Trophoblast cell (in vitro differentiated cells and primary cell): ENCODE measurements around the gene SLC22A5. TPM values are rescaled to one million over a fixed set of nuclear protein-coding genes. Genes with fewer than 3 reads are reported as not detected.

ENCODE experiments used
- DNase-seq, 2 donors: peaks; one replicate each; pipeline ENCODE4 v3.0.0-alpha.2; 2016
- H2AFZ ChIP-seq: 2 replicates; pipeline ENCODE4 v1.6.1; 2013; ENCODE audit warnings: low read length, moderate library complexity, mild to moderate bottlenecking; ENCODE audit not compliant: insufficient read depth, poor library complexity
- H2AK5ac ChIP-seq: 2 replicates; pipeline ENCODE4 v1.6.1; 2013; ENCODE audit warnings: mild to moderate bottlenecking, low read length
- H2BK120ac ChIP-seq: 2 replicates; pipeline ENCODE4 v1.6.1; 2013; ENCODE audit warnings: low read length, mild to moderate bottlenecking, moderate library complexity; ENCODE audit not compliant: insufficient read depth, poor library complexity
- H2BK12ac ChIP-seq: 2 replicates; pipeline ENCODE4 v1.6.1; 2013; ENCODE audit warnings: mild to moderate bottlenecking, low read length, moderate library complexity
- H2BK5ac ChIP-seq: 2 replicates; pipeline ENCODE4 v1.6.1; 2013; ENCODE audit warnings: low read length, low read depth, moderate library complexity, mild to moderate bottlenecking; ENCODE audit not compliant: poor library complexity
- H3K14ac ChIP-seq: 2 replicates; pipeline ENCODE4 v1.6.1; 2013; ENCODE audit warnings: mild to moderate bottlenecking, low read length
- H3K18ac ChIP-seq: 2 replicates; pipeline ENCODE4 v1.6.1; 2013; ENCODE audit warnings: mild to moderate bottlenecking, low read length
- H3K23ac ChIP-seq: 2 replicates; pipeline ENCODE4 v1.6.1; 2013; ENCODE audit warnings: low read length
- H3K27ac ChIP-seq: 2 replicates; pipeline ENCODE4 v1.5.1; 2013; ENCODE audit warnings: low read depth, mild to moderate bottlenecking, inconsistent platforms, low read length, moderate library complexity
- H3K27me3 ChIP-seq: 2 replicates; pipeline ENCODE4 v1.6.1; 2013; ENCODE audit warnings: inconsistent platforms, mild to moderate bottlenecking, low read length, moderate library complexity; ENCODE audit not compliant: insufficient read depth
- H3K36me3 ChIP-seq, 2 experiments: 1 replicate in 1 of 2; 2 replicates in 1 of 2; pipeline ENCODE4 v1.6.1; 2013; ENCODE audit warnings: low read length in 2 of 2, mild to moderate bottlenecking in 2 of 2, moderate library complexity in 1 of 2; ENCODE audit not compliant: insufficient read depth in 2 of 2, control insufficient read depth in 1 of 2
- H3K4ac ChIP-seq: 2 replicates; pipeline ENCODE4 v1.6.1; 2013; ENCODE audit warnings: low read depth, mild to moderate bottlenecking, low read length, moderate library complexity
- H3K4me1 ChIP-seq, 2 experiments: 1 replicate in 1 of 2; 2 replicates in 1 of 2; pipeline ENCODE4 v1.6.1; 2013; ENCODE audit warnings: low read length in 2 of 2, mild to moderate bottlenecking in 2 of 2, moderate library complexity in 1 of 2; ENCODE audit not compliant: insufficient read depth in 2 of 2, control insufficient read depth in 1 of 2
- H3K4me2 ChIP-seq: 2 replicates; pipeline ENCODE4 v1.6.1; 2013; ENCODE audit warnings: inconsistent platforms, mild to moderate bottlenecking, low read length, moderate library complexity
- H3K4me3 ChIP-seq: 2 replicates; pipeline ENCODE4 v1.5.1; 2013; ENCODE audit warnings: mild to moderate bottlenecking, low read depth, low read length, inconsistent platforms
- H3K79me1 ChIP-seq: one replicate; pipeline ENCODE4 v1.6.1; 2013; ENCODE audit warnings: low read length
- H3K79me2 ChIP-seq: 2 replicates; pipeline ENCODE4 v1.6.1; 2013; ENCODE audit warnings: low read length, mild to moderate bottlenecking; ENCODE audit not compliant: control insufficient read depth, insufficient read depth, poor library complexity
- H3K9ac ChIP-seq: 2 replicates; pipeline ENCODE4 v1.6.1; 2013; ENCODE audit warnings: mild to moderate bottlenecking, low read length
- H3K9me3 ChIP-seq: 2 replicates; pipeline ENCODE4 v1.6.1; 2013; ENCODE audit warnings: low read depth, mild to moderate bottlenecking, control low read depth, inconsistent platforms, low read length; ENCODE audit not compliant: insufficient read depth
- H4K12ac ChIP-seq: 2 replicates; pipeline ENCODE4 v1.6.1; 2013; ENCODE audit warnings: low read depth, mild to moderate bottlenecking, low read length, moderate library complexity
- H4K8ac ChIP-seq: 2 replicates; pipeline ENCODE4 v1.6.1; 2013; ENCODE audit warnings: low read depth, mild to moderate bottlenecking, low read length, moderate library complexity
- H4K91ac ChIP-seq: one replicate; pipeline ENCODE4 v1.6.1; 2013; ENCODE audit warnings: low read depth, mild to moderate bottlenecking, low read length, moderate library complexity
- WGBS: extraction: QIAGEN DNeasy Blood & Tissue Kit; methylation state at CpG from one replicate; pipeline ENCODE4 v1.1.7; 2013; ENCODE audit warnings: missing lambda C conversion rate; ENCODE audit not compliant: insufficient read length, insufficient coverage; ENCODE audit errors: extremely low coverage; 5-methylcytosine and 5-hydroxymethylcytosine counted together
- polyA plus RNA-seq: library from polyadenylated mRNA; stranded (reverse); fragments of 200-250 nt; gene quantifications from 2 replicates; pipeline ENCODE4 v1.2.3, GENCODE V29; 2013

SLC22A5 gene
- polyA plus RNA-seq: 6.1 and 6.6 TPM in 2 replicates

- WGBS: no CpG with 5 or more reads among the region's 83 CpGs
- H3K4ac ChIP-seq: peak within 1 kb of the TSS; percentile 82
These were observed at the start of gene SLC22A5 for GRCh38 chr5:132369474-132370180. Gene SLC22A5 (plus strand): TSS chr5:132369710. CDS start chr5:132369973, 263 bp downstream.

GRCh38 chr5:132319975-132320374, 49.5 kb upstream of the SLC22A5 start:
- peaks cover 4 to 9% of the 10 kb centered on the region in 2 experiments for H3K4me1 ChIP-seq
- H3K27me3 ChIP-seq: no peaks in the 10 kb centered on the region
- no peak overlapping the region for H4K12ac ChIP-seq
- H4K8ac ChIP-seq: no peak overlapping the region
- no CpG with 5 or more reads among the region's 1 CpG for WGBS
- H3K9ac ChIP-seq: no peak overlapping the region
- H3K4me3 ChIP-seq: no peak overlapping the region
- no peaks in the 10 kb centered on the region for H3K36me3 ChIP-seq
- H2AK5ac ChIP-seq: no peak overlapping the region
- H3K27ac ChIP-seq: no peak overlapping the region
- H3K79me1 ChIP-seq: no peaks in the 10 kb centered on the region
- H3K14ac ChIP-seq: no peak overlapping the region
- DNase-seq: no peak
- H3K18ac ChIP-seq: no peak overlapping the region
- no peak overlapping the region for H2BK12ac ChIP-seq
- H3K79me2 ChIP-seq: no peaks in the 10 kb centered on the region
- H4K91ac ChIP-seq: no peak overlapping the region
- no peak overlapping the region for H2BK5ac ChIP-seq
- H3K23ac ChIP-seq: no peak overlapping the region
- no peak overlapping the region for H2BK120ac ChIP-seq
- H3K4me2 ChIP-seq: no peak overlapping the region
- H3K4ac ChIP-seq: no peak overlapping the region
- H2AFZ ChIP-seq: no peak overlapping the region
- H3K9me3 ChIP-seq: no peaks in the 10 kb centered on the region

More at GRCh38 chr5:132369474-132370180, at the start of gene SLC22A5:
- H4K8ac ChIP-seq: peak within 1 kb of the TSS; percentile 91
- peak within 1 kb of the TSS; percentile 59 for H2AK5ac ChIP-seq
- peak within 1 kb of the TSS; percentile 81 for H4K12ac ChIP-seq
- peak within 1 kb of the TSS; percentile 95 for H3K4me2 ChIP-seq
- H3K9me3 ChIP-seq: no peaks in the 10 kb centered on the region
- no peaks in the 10 kb centered on the region for H3K36me3 ChIP-seq
- peak within 1 kb of the TSS; percentile 64 for H2BK5ac ChIP-seq
- peak within 1 kb of the TSS; percentile 90 for H3K4me3 ChIP-seq
- no peaks in the 10 kb centered on the region for H3K27me3 ChIP-seq
- H3K14ac ChIP-seq: peak within 1 kb of the TSS; percentile 86
- H3K79me1 ChIP-seq: peaks cover 10% of the 10 kb centered on the region
- H4K91ac ChIP-seq: peak within 1 kb of the TSS; percentile 72
- peaks cover 11% of the 10 kb centered on the region for H3K79me2 ChIP-seq
- H2BK12ac ChIP-seq: peak within 1 kb of the TSS; percentile 32
- H3K23ac ChIP-seq: no peak within 1 kb of the TSS
- peak; percentile 79 to 88 for DNase-seq
- H3K18ac ChIP-seq: peak within 1 kb of the TSS; percentile 83
- peaks cover 17 to 23% of the 10 kb centered on the region in 2 experiments for H3K4me1 ChIP-seq
- peak within 1 kb of the TSS; percentile 73 for H3K27ac ChIP-seq
- peak within 1 kb of the TSS; percentile 92 for H2AFZ ChIP-seq
- peak within 1 kb of the TSS; percentile 70 for H2BK120ac ChIP-seq
- H3K9ac ChIP-seq: peak within 1 kb of the TSS; percentile 81

GRCh38 chr5:132321109-132321721, 48.3 kb upstream of the SLC22A5 start:
- no peak overlapping the region for H4K91ac ChIP-seq
- no peak overlapping the region for H2AFZ ChIP-seq
- no peak overlapping the region for H3K27ac ChIP-seq
- no peak overlapping the region for H2AK5ac ChIP-seq
- no peak overlapping the region for H4K12ac ChIP-seq
- H3K9me3 ChIP-seq: no peaks in the 10 kb centered on the region
- H3K27me3 ChIP-seq: no peaks in the 10 kb centered on the region
- no peaks in the 10 kb centered on the region for H3K79me2 ChIP-seq
- no peak overlapping the region for H3K23ac ChIP-seq
- no peak for DNase-seq
- peaks cover 4 to 9% of the 10 kb centered on the region in 2 experiments for H3K4me1 ChIP-seq
- no peak overlapping the region for H3K14ac ChIP-seq
- H3K4me3 ChIP-seq: no peak overlapping the region
- H3K18ac ChIP-seq: no peak overlapping the region
- no peak overlapping the region for H2BK120ac ChIP-seq
- no peaks in the 10 kb centered on the region for H3K79me1 ChIP-seq
- no peak overlapping the region for H4K8ac ChIP-seq
- H3K4ac ChIP-seq: no peak overlapping the region
- H3K9ac ChIP-seq: no peak overlapping the region
- WGBS: no CpG with 5 or more reads among the region's 3 CpGs
- no peak overlapping the region for H2BK12ac ChIP-seq
- H3K36me3 ChIP-seq: no peaks in the 10 kb centered on the region
- no peak overlapping the region for H2BK5ac ChIP-seq
- no peak overlapping the region for H3K4me2 ChIP-seq

DNA sequence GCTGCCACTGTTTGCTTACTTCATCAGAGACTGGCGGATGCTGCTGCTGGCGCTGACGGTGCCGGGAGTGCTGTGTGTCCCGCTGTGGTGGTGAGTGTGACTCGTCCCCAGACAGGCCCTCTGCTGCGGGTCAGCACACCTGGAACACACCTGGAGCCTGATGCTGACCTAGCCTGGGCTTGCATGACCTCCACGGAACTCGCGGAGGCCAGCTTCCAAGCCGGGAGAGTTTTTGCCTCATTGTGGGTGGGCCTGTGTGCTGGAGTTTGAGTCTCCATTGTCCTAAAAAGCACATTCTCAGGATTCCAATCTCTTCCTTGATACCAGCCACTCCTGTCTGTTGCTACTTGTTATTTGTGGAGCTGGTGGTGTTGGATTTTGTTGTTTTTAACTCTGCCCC, 47.2 kb upstream of the SLC22A5 start:
- Histone ChIP-seq H3K79me1 (no peaks in the 10 kb centered on the region), H4K8ac (no peak overlapping the region), H3K27ac (no peak overlapping the region), H3K9ac (no peak overlapping the region), H2BK120ac (no peak overlapping the region), H2AFZ (no peak overlapping the region), H3K4me1 (peaks cover 4 to 9% of the 10 kb centered on the region in 2 experiments), H3K4me2 (peak overlapping the region; percentile 44), H3K14ac (no peak overlapping the region), H3K36me3 (no peaks in the 10 kb centered on the region), H3K27me3 (no peaks in the 10 kb centered on the region), H4K12ac (no peak overlapping the region), H3K18ac (no peak overlapping the region), H3K4me3 (no peak overlapping the region), H2BK12ac (no peak overlapping the region), H3K9me3 (no peaks in the 10 kb centered on the region), H2BK5ac (no peak overlapping the region), H3K79me2 (no peaks in the 10 kb centered on the region), H2AK5ac (no peak overlapping the region), H3K23ac (no peak overlapping the region), H3K4ac (no peak overlapping the region), H4K91ac (no peak overlapping the region)
- WGBS: no CpG with 5 or more reads among the region's 11 CpGs
- DNase-seq: peak; percentile 86 to 90
